Fibroblast of mammary gland (primary cell): ENCODE data around the gene KCP.

Source experiments
- DNase-seq: peaks from one replicate; pipeline ENCODE4 v3.0.0-alpha.2; 2010; ENCODE audit warnings: low read depth
- H3K4me3 ChIP-seq: 2 replicates; pipeline ENCODE4 v1.5.1; 2011; ENCODE audit warnings: low read depth, mild to moderate bottlenecking, low read length, moderate library complexity; ENCODE audit not compliant: control insufficient read depth
- CTCF ChIP-seq: conservative IDR thresholded peaks from 2 replicates; pipeline ENCODE4 v1.5.1; 2011; ENCODE audit warnings: low read depth, low read length, inconsistent platforms; ENCODE audit not compliant: control insufficient read depth, insufficient read depth

Gene KCP

GRCh38 chr7:128887169-128888038 lies 23.1 kb downstream of the KCP start:
- TF ChIP-seq CTCF: no peak

GRCh38 chr7:128886391-128887168 lies 23.9 kb downstream of the KCP start:
- no peak overlapping the region for H3K4me3 ChIP-seq
- no peak for DNase-seq
- no peak for TF ChIP-seq CTCF

More at GRCh38 chr7:128887169-128888038, 23.1 kb downstream of the KCP start:
- H3K4me3 ChIP-seq: no peak overlapping the region
- DNase-seq: no peak

GRCh38 chr7:128885370-128886187 lies 24.9 kb downstream of the KCP start:
- H3K4me3 ChIP-seq: no peak overlapping the region
- no peak for DNase-seq
- no peak for TF ChIP-seq CTCF

- no peak for TF ChIP-seq CTCF
- H3K4me3 ChIP-seq: no peak overlapping the region
- DNase-seq: no peak
These were observed 25.7 kb downstream of the KCP start for GRCh38 chr7:128884561-128885369.

GRCh38 chr7:128883622-128884448 lies 26.7 kb downstream of the KCP start:
- DNase-seq: peak; percentile 65
- no peak overlapping the region for H3K4me3 ChIP-seq
- TF ChIP-seq CTCF: peak; percentile 82
